ENCODE measurements around the gene CDKN1C.

DNA sequence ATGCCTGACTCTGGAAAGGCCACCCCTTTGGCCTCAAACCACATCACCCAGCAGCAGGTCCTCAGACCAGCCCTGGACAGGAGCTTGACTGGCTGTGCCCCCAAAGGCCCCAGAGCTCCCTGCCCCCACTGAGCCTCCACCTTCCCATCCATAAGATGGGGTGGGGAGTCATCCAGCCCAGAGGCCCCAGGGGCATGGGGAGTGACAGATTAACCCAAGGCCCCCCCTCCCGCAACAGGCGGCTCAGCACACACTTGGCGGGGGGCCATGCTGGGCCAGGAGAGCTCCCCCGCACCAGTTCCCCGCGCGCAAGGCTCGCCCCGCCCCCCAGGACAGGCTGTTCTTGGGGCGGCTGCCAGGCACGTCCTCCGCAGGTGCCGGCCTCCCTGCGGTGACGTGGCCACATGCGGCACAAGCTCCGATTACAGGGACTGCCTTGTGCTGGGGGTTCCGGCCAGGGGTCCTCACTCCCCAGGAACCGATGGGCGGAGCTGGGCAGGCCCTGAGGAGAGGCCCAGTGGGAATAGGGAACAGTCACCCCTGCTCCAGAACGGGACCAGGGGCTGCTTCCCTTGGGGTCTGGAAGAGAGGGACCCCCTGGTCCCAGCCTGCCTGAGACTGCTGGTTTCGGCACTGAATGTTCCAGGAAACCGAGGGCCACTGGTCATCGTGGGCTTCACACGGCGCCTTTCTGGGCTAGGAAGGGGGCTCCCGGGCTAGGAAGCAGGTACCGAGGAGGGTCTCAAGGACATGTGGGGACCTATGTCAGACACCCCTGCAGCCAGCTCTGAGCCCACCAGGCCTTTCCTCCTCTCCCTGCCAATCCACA lies 5.1 kb upstream of the CDKN1C start:
- TF ChIP-seq EP300 (IDR thresholded peaks at IDR 0.05; ENCODE audit: borderline replicate concordance in 1 of 2, low read depth in 1 of 2, low read length in 1 of 2): no peak
- no peak for TF ChIP-seq REST (IDR thresholded peaks at IDR 0.05; ENCODE audit: low read depth, low read length)
- TF ChIP-seq CTCF (IDR thresholded peaks at IDR 0.05): no peak
- TF ChIP-seq YY1 (IDR thresholded peaks at IDR 0.05; ENCODE audit: low read depth): no peak
- no peak for TF ChIP-seq ZBTB33 (IDR thresholded peaks at IDR 0.05; ENCODE audit: borderline replicate concordance, low read depth)
- TF ChIP-seq TCF12 (IDR thresholded peaks at IDR 0.05): no peak
- TF ChIP-seq POLR2AphosphoS5 (IDR thresholded peaks at IDR 0.05; ENCODE audit: low read depth, low read length): no peak
- TF ChIP-seq RAD21 (IDR thresholded peaks at IDR 0.05; ENCODE audit: low read length): no peak
- TF ChIP-seq, protein P1, sequence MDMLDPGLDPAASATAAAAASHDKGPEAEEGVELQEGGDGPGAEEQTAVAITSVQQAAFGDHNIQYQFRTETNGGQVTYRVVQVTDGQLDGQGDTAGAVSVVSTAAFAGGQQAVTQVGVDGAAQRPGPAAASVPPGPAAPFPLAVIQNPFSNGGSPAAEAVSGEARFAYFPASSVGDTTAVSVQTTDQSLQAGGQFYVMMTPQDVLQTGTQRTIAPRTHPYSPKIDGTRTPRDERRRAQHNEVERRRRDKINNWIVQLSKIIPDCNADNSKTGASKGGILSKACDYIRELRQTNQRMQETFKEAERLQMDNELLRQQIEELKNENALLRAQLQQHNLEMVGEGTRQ (IDR thresholded peaks at IDR 0.05; ENCODE audit: borderline replicate concordance, low read depth, low read length): no peak

Measured in SK-N-SH (cell line).